T47D (cell line): ENCODE measurements around the gene STAB1.

Experiments
- DNase-seq, 2 experiments: peaks; one replicate each; pipeline versions ENCODE4 v3.0.0 to v3.0.0-alpha.2; 2011 to 2012; ENCODE audit warnings: low read depth in 1 of 2, low spot score in 1 of 2
- JUND ChIP-seq: IDR thresholded peaks from 2 replicates; pipeline ENCODE4 v1.6.1; 2012; ENCODE audit warnings: low read depth
- in situ Hi-C: cut with HindIII; loops from 2 replicates; pipeline ENCODE4 v1.10.0; 2016; ENCODE audit warnings: low sequenced_read_pairs, low pct_unique_long_range_greater_than_20kb

STAB1 gene

DNA sequence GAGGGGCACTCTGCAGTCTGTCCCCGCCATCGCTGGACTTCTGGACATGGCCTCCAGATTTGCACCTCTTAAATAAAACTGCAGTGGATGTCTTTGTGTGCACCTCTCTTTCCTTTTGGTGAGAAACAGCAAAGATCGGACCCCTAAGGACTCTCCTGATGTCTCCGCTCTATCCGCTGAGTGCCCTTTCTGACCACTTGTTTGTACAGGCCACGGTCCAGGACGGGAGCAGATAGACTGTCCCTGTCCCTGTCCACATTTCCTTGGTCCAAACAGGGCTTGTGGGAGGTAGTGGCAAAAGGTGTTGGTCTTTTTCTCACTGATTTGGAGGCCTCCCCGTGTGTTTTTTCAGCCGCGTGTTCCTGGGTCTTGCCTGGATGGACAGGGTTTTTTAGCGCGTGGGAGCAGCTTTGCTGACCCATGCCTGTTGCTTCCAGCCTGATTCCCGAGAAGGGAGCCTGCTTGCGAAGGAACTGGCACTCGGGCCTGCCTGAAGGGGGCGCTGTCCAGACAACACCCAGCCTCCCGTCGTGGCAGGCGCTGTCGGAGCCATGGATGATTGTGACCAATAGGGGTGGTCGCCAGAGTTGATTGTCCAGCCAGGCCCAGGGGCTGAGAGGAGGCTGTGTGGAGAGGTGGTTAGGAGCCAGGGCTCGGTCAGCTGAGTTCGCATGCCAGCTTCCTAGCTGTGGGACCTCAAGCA is 13.2 kb upstream of the STAB1 start:
- TF ChIP-seq JUND: no peak

DNA sequence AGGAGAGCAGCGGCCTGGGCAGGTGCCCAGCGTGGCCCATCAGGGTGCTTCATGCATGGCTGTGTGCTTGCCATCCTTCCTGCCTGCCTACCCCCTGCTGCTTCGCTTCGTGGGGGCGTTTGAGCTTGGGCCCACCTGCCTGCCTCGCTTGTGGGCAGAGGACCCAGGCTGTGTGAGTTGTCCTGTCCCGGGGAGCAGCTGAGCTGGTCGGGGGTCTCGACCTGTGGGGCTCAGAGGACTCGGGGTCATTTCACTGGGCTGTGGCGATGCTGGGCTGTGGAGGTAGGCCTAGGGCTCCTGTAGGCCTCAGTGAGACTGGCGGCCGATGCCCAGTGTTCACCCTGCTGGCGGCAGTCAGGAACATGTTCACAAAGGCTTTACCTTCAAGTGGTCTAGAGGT is 12.1 kb upstream of the STAB1 start:
- no peak for TF ChIP-seq JUND
- in situ Hi-C loops: no loop called here
- DNase-seq: no peak

More for the DNA sequence above, 13.2 kb upstream of the STAB1 start:
- in situ Hi-C loops: no loop called here
- DNase-seq: no peak

DNA sequence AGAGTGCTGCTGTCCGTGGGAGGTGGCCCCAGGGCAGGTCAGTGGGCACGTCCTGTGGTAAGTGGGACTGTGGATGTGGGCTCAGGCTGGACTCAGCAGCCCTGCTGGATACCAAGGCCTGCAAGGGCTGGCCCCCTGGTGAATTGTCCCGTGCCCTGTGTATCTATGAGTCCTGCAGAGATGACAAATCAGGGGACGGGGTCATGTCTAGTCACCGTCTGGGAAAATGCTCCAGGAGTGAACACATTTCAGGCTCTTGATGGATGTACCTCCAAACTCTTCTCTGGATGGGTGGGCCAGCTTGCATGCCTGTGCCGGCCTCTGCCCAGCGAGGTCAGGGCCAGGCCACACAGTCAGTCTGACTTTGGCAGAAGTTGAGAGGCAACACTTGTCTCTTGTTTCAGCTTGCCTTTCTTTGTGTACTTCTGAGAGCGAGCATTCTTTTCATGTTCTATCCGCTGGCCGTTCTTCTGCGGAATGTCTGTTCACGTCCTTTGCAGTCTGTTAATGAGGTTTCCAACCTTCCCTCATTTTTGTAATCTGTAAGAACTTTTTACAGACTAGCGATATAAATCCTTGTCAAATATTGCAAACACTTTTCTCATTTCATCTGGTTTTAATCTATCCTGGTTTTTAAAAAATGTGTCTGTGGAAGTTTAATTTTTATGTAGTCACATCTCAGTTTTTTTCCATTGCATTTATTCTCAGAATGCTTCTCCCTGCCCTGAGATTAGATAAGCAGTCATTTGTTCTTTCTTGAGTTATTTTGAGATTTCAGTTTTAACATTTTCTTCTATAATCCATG is 11.4 kb upstream of the STAB1 start:
- TF ChIP-seq JUND: no peak
- in situ Hi-C loops: no loop called here

DNA sequence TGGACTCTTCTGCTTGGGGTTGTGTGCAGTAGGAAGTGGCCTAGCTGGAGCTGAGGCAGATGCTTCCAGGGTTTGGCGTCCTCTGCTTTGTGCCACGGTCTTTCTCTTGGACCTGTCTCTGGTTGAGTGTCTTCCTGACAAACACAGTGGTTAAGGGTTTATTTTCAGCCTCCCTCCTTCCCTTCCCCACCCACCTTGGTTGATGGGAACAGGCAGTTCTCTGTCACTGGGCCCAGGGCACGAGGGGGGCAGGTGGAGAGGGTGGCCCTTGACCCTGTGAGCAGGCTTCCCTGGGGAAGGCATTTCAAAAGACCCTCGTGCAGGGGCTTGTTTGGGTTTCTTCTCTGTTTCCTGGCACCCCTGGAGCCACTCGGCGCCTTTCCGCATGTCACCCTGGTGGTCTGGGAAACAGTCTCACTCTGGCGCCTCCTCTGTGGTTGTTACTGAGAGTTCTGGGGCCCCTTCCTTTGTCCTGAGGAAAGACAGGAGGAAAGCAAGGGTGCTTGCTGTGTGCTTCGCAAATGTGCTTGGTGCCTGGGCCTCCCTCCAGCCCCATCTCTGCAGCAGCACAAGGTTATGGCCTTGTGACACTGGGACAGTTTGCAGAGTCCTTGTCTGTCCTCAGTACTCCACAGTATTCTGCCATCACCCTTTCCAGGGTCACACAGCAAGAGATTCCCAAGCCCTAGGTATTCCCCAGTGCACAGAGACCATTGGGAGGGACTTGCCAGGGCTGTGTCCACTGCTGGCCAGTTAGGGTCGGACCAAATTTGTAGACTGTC is 10.3 kb upstream of the STAB1 start:
- DNase-seq: no peak
- in situ Hi-C loops: no loop called here
- TF ChIP-seq JUND: no peak

More for the DNA sequence above, 11.4 kb upstream of the STAB1 start:
- DNase-seq: no peak

DNA sequence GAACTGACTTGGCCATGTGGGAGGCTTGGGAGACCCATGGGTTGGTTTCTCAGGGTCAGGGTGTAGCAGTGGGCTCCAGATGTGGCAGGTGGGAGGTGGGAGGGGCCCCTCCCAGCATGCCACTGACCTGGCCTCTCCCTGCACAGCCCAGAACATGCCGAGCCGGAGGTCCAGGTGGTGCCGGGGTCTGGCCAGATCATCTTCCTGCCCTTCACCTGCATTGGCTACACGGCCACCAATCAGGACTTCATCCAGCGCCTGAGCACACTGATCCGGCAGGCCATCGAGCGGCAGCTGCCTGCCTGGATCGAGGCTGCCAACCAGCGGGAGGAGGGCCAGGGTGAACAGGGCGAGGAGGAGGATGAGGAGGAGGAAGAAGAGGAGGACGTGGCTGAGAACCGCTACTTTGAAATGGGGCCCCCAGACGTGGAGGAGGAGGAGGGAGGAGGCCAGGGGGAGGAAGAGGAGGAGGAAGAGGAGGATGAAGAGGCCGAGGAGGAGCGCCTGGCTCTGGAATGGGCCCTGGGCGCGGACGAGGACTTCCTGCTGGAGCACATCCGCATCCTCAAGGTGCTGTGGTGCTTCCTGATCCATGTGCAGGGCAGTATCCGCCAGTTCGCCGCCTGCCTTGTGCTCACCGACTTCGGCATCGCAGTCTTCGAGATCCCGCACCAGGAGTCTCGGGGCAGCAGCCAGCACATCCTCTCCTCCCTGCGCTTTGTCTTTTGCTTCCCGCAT is 7.9 kb upstream of the STAB1 start:
- no peak for TF ChIP-seq JUND
- no peak for DNase-seq
- in situ Hi-C loops: no loop called here

DNA sequence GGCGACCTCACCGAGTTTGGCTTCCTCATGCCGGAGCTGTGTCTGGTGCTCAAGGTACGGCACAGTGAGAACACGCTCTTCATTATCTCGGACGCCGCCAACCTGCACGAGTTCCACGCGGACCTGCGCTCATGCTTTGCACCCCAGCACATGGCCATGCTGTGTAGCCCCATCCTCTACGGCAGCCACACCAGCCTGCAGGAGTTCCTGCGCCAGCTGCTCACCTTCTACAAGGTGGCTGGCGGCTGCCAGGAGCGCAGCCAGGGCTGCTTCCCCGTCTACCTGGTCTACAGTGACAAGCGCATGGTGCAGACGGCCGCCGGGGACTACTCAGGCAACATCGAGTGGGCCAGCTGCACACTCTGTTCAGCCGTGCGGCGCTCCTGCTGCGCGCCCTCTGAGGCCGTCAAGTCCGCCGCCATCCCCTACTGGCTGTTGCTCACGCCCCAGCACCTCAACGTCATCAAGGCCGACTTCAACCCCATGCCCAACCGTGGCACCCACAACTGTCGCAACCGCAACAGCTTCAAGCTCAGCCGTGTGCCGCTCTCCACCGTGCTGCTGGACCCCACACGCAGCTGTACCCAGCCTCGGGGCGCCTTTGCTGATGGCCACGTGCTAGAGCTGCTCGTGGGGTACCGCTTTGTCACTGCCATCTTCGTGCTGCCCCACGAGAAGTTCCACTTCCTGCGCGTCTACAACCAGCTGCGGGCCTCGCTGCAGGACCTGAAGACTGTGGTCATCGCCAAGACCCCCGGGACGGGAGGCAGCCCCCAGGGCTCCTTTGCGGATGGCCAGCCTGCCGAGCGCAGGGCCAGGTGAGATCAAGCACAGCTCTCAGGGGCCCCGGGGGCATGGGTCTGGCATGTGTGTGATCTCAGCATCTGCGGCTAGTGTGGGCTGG is 7.1 kb upstream of the STAB1 start:
- no peak for DNase-seq
- no peak for TF ChIP-seq JUND
- in situ Hi-C loops: no loop called here

DNA sequence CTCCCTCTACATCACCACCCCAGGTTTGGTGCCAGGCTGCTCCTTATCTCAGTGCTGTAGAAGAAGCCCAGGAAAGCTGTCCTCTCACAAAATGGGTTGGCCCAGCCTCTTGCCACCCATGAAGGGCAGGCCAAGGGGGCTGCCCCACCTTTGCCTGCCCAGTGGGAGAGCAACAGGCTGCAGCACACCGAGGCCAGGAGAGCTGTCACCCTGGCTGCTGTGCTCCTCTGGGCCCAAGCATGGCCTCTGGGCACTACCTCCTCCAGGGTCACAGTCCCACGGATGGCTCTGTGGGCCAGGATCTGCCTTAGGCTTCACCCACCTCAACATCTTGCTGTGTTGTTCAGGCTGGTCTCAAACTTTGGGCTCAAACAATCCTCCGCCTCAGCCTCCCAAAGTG is 6.4 kb upstream of the STAB1 start:
- no peak for TF ChIP-seq JUND

DNA sequence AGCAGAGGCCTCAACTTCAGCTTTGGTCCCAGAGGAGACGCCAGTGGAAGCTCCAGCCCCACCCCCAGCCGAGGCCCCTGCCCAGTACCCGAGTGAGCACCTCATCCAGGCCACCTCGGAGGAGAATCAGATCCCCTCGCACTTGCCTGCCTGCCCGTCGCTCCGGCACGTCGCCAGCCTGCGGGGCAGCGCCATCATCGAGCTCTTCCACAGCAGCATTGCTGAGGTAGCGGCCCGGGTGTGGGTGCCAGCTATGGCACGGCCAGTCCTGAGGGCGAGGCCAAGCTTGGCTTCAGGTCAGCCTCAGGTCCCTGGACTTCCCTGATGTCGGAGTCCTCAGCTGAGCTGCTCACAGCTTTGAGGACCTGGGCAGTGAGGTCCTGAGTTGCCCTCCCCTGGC is 5.7 kb upstream of the STAB1 start:
- no peak for TF ChIP-seq JUND
- in situ Hi-C loops: no loop called here
- DNase-seq: no peak

More for the DNA sequence above, 6.4 kb upstream of the STAB1 start:
- in situ Hi-C loops: no loop called here
- DNase-seq: no peak

DNA sequence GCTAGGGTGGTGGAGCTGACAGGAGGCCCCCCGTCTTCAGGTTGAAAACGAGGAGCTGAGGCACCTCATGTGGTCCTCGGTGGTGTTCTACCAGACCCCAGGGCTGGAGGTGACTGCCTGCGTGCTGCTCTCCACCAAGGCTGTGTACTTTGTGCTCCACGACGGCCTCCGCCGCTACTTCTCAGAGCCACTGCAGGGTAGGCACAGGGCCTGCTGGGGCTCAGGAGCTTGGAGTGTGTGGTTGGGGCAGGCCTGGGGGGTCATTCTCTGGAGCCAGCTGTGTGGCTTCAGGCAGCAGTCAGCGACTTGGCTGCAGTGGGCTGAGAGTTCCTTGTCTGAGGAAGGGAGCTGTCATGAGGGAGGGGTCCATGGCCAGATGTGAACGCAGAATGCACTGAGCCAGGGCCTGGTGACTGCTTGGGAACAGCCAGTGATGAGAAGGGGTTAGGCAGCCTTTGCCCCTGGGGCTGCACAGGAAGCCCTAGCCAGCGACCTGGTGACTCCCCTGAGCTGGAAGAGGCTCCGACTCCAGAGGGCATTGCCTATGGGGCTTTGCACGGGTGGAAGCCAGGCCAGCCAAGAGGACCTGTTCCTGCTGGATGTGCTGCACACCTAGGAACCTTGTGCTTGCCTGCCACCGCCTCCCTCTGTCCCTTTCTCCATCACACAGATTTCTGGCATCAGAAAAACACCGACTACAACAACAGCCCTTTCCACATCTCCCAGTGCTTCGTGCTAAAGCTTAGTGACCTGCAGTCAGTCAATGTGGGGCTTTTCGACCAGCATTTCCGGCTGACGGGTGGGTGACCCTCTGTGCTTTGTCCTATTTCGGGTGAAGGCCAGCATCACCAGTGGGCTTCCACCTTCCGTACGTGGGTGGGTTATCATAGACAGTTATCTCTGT is 4.9 kb upstream of the STAB1 start:
- DNase-seq: no peak
- in situ Hi-C loops: no loop called here
- TF ChIP-seq JUND: no peak

DNA sequence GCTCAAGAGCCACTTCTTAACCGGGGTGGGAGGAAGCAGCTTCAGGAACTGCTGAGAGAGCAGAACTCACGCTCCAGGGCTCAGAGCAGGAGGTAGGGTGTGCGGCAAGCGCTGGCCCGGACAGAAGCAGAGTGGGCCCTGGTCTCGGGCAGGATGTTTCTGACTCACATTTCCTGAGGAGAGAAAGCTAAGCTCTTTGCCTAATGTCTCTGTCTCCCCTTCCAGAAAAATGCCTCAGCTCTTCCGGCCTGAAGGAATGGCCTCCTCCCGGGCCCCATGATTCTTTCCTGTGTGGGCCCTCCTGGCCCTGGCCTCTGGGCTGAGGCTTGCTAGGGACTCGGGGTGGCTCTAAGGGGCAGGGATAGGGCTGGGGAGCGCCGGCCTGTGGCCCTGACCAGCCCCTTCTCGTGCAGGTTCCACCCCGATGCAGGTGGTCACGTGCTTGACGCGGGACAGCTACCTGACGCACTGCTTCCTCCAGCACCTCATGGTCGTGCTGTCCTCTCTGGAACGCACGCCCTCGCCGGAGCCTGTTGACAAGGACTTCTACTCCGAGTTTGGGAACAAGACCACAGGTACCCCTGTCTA is 4.1 kb upstream of the STAB1 start:
- TF ChIP-seq JUND: no peak
- DNase-seq: no peak
- in situ Hi-C loops: no loop called here

DNA sequence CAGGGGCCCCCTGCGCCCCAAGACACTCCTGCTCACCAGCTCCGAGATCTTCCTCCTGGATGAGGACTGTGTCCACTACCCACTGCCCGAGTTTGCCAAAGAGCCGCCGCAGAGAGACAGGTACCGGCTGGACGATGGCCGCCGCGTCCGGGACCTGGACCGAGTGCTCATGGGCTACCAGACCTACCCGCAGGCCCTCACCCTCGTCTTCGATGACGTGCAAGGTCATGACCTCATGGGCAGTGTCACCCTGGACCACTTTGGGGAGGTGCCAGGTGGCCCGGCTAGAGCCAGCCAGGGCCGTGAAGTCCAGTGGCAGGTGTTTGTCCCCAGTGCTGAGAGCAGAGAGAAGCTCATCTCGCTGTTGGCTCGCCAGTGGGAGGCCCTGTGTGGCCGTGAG is 3.1 kb upstream of the STAB1 start:
- no peak for DNase-seq
- TF ChIP-seq JUND: no peak
- in situ Hi-C loops: no loop called here
